ENCODE results near the gene DCAF15. TPM values are rescaled to one million over a fixed set of nuclear protein-coding genes. Genes with fewer than 3 reads are reported as not detected.

Gene DCAF15
- total RNA-seq, 2 donors from 2014 or later = 7.0 to 20.4 TPM

DNA sequence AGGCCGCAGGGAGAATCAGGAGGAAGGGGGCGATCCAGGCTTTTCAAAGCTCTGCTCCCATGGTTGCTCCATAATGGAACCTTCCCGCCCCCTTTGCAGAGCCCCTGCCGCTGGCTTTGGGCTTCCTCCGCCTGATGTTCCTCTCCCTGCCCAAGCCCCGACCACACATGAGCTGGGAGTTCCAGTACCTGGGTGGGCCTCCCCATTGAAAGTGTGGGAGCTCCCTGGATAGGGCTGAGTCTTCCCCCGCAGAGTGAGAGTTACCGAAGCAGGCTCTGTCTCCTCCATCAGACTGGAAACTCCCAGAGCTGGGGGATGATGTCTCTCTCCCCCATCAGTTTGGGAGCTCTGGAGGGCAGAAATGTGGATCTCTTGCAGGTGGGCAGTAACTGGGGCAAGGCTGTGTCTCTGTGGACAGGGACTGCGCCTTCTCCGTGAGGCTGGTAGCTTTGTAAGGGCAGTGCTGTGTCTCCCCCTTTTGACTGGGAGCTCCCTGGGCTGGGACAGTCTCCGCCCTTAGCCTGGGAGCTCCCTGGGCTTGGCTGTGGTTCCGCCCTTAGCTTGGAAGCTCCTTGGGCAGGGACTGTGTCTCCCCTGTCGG lies 722 bp downstream of the DCAF15 start:
- Histone ChIP-seq H3K4me3 (peak overlapping the region; percentile 51 to 76), H3K27ac (peak overlapping the region in 2 of 4 donors; percentile 61 to 83), H3K4me1 (peaks cover 11% of the 10 kb centered on the region), H3K36me3 (replicated peaks in 1 of 2; ENCODE audit: insufficient read depth in 1 of 2, low read depth in 2 of 2) (peaks cover 6 to 9% of the 10 kb centered on the region in 2 donors), H3K27me3 (no peaks in the 10 kb centered on the region), H3K9me3 (no peaks in the 10 kb centered on the region)
- TF ChIP-seq, protein P1, sequence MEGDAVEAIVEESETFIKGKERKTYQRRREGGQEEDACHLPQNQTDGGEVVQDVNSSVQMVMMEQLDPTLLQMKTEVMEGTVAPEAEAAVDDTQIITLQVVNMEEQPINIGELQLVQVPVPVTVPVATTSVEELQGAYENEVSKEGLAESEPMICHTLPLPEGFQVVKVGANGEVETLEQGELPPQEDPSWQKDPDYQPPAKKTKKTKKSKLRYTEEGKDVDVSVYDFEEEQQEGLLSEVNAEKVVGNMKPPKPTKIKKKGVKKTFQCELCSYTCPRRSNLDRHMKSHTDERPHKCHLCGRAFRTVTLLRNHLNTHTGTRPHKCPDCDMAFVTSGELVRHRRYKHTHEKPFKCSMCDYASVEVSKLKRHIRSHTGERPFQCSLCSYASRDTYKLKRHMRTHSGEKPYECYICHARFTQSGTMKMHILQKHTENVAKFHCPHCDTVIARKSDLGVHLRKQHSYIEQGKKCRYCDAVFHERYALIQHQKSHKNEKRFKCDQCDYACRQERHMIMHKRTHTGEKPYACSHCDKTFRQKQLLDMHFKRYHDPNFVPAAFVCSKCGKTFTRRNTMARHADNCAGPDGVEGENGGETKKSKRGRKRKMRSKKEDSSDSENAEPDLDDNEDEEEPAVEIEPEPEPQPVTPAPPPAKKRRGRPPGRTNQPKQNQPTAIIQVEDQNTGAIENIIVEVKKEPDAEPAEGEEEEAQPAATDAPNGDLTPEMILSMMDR (IDR thresholded peaks at IDR 0.05) = no peak
- TF ChIP-seq POLR2A (IDR thresholded peaks at IDR 0.05) = no peak
- DNase-seq (no peak), ATAC-seq (no peak)
- WGBS, 2 donors = 3 to 5% methylated on average over 7 to 13 of the region's 13 CpGs
- intact Hi-C loops (cut with DNase I) = no loop called here

DNA sequence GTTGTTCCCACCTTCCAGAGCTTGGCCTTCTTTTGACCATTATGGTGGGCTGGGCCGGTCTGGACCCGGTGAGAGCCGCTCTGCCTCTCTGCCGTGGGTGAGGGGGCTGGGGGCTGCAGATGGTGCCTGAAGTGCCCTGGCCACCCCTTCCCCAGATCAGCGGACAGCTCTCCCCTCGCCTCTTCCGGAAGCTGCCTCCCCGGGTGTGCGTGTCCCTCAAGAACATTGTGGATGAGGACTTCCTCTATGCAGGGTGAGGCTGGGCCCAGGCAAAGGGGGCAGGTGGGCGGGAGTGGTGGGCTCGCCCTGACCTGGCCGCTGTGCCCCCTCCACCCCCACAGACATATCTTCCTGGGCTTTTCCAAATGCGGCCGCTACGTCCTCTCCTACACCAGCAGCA lies 1.9 kb downstream of the DCAF15 start:
- no peaks in the 10 kb centered on the region for H3K9me3 ChIP-seq
- intact Hi-C loops (cut with DNase I) = no loop called here
- ATAC-seq (no peak), DNase-seq (no peak)
- no peaks in the 10 kb centered on the region for H3K27me3 ChIP-seq
- 90 to 94% methylated on average over 8 to 14 of the region's 15 CpGs for WGBS, 2 donors
- TF ChIP-seq, protein P1 (IDR thresholded peaks at IDR 0.05) = no peak
- TF ChIP-seq POLR2A (IDR thresholded peaks at IDR 0.05) = no peak
- peaks cover 6 to 9% of the 10 kb centered on the region in 2 donors for H3K36me3 ChIP-seq (replicated peaks in 1 of 2; ENCODE audit: insufficient read depth in 1 of 2, low read depth in 2 of 2)
- H3K4me3 ChIP-seq = no peak overlapping the region
- peaks cover 11% of the 10 kb centered on the region for H3K4me1 ChIP-seq
- H3K27ac ChIP-seq = no peak overlapping the region

DNA sequence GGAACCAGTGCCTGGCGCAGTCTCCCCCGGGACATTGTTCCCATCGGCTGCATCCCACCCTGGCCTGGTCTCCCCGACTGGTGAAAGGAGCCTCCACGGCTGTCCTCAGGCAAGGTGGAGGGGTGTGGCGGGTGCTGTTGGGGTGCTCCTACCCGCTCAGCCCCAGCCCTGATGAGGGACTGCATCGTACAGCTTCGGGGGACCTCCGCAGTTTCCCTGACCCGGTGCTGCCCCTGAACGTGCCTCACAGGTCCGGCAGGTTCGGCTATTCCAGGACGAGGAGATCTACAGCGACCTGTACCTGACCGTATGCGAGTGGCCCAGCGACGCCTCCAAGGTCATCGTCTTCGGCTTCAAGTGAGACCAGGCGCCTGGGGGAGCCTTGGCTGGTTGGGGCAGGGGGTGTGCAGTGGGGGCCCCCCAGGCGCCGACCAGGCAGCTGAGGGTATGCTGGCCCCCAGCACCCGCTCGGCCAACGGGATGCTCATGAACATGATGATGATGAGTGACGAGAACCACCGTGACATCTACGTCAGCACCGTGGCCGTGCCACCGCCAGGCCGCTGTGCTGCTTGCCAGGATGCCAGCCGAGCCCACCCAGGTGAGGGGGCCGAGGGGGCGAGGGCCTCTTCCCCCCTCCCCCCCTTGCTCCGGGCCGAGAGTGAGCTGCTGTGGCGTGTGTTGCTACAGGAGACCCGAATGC lies 3.5 kb downstream of the DCAF15 start:
- H3K4me1 ChIP-seq = peaks cover 11% of the 10 kb centered on the region
- H3K9me3 ChIP-seq = no peaks in the 10 kb centered on the region
- intact Hi-C loops (cut with DNase I) = no loop called here
- TF ChIP-seq, protein P1 (IDR thresholded peaks at IDR 0.05) = no peak
- no peak for TF ChIP-seq POLR2A (IDR thresholded peaks at IDR 0.05)
- no peak overlapping the region for H3K27ac ChIP-seq
- no peak overlapping the region for H3K4me3 ChIP-seq
- 86 to 99% methylated on average over 18 to 34 of the region's 42 CpGs for WGBS, 2 donors
- DNase-seq = no peak
- peaks cover 6 to 9% of the 10 kb centered on the region in 2 donors for H3K36me3 ChIP-seq (replicated peaks in 1 of 2; ENCODE audit: insufficient read depth in 1 of 2, low read depth in 2 of 2)
- no peaks in the 10 kb centered on the region for H3K27me3 ChIP-seq
- no peak for ATAC-seq

DNA sequence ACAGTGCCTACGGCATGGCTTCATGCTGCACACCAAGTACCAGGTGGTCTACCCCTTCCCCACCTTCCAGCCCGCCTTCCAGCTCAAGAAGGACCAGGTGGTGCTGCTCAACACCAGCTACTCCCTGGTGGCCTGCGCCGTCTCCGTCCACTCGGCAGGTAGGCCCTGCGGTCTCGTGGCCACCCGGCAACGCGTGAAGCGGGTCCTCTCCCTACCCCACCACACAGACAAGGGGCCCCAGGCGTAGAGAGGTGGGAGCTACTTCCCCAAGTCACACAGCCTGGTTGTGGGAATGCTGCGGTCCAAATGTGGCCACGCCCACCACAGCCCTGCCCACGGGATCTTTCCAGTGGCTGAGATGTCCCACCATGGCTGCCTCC lies 4.0 kb downstream of the DCAF15 start:
- peaks cover 6 to 9% of the 10 kb centered on the region in 2 donors for H3K36me3 ChIP-seq (replicated peaks in 1 of 2; ENCODE audit: insufficient read depth in 1 of 2, low read depth in 2 of 2)
- H3K27me3 ChIP-seq = no peaks in the 10 kb centered on the region
- H3K27ac ChIP-seq = no peak overlapping the region
- intact Hi-C loops (cut with DNase I) = no loop called here
- ATAC-seq (no peak), DNase-seq (no peak)
- TF ChIP-seq POLR2A (IDR thresholded peaks at IDR 0.05) = no peak
- TF ChIP-seq, protein P1 (IDR thresholded peaks at IDR 0.05) = no peak
- H3K4me3 ChIP-seq = no peak overlapping the region
- H3K9me3 ChIP-seq = no peaks in the 10 kb centered on the region
- H3K4me1 ChIP-seq = peaks cover 11% of the 10 kb centered on the region
- 94 to 95% methylated on average over 12 to 16 of the region's 16 CpGs for WGBS, 2 donors

Data from body of pancreas (tissue), 4 donors.